Upper lobe of left lung (tissue), 6 donors: Measurements from ENCODE around the gene LYZL6. TPM values are rescaled to one million over a fixed set of nuclear protein-coding genes. Genes with fewer than 3 reads are reported as not detected.

ENCODE experiments used
- ATAC-seq, 2 donors: fragments of 200-7000 bp; cut with Tn5 transposase; one replicate each; pipeline ENCODE4 v1.9.1; 2022; ENCODE audit warnings: mild to moderate bottlenecking in 2 of 2, moderate library complexity in 2 of 2; ENCODE audit not compliant: low FRiP score in 2 of 2
- DNase-seq, 2 donors: peaks; one replicate each; pipeline ENCODE4 v3.0.0-alpha.2; 2019 to 2020
- H3K27ac ChIP-seq, 4 donors: fragments of 200-600 bp; sonication (generic); one replicate each; pipeline ENCODE4 v1.5.1; 2016 to 2019
- H3K27me3 ChIP-seq, 4 donors: fragments of 200-600 bp; sonication (generic); one replicate each; pipeline ENCODE4 v1.5.1; 2017 to 2019
- H3K36me3 ChIP-seq, 4 donors: fragments of 200-600 bp; sonication (generic); one replicate each; pipeline ENCODE4 v1.5.1; 2016 to 2019
- H3K4me1 ChIP-seq, 4 donors: fragments of 200-600 bp; sonication (generic); one replicate each; pipeline ENCODE4 v1.5.1; 2018 to 2019
- H3K4me3 ChIP-seq, 4 donors: fragments of 200-600 bp; sonication (generic); one replicate each; pipeline ENCODE4 v1.5.1; 2017 to 2019; ENCODE audit warnings: mild to moderate bottlenecking in 2 of 4, moderate library complexity in 1 of 4
- H3K9me3 ChIP-seq, 4 donors: fragments of 200-600 bp; sonication (generic); one replicate each; pipeline ENCODE4 v1.5.1; 2018 to 2019
- EP300 ChIP-seq, 4 donors: sonication (generic); formaldehyde crosslinking; IDR thresholded peaks; one replicate each; pipeline ENCODE4 v1.5.1; 2017; ENCODE audit warnings: antibody characterized with exemption in 4 of 4, control low read depth in 2 of 4
- POLR2A ChIP-seq, 4 donors: fragments of 450-650 bp; IDR thresholded peaks; one replicate each; pipeline ENCODE4 v1.5.1; 2016 to 2017; ENCODE audit warnings: antibody characterized with exemption in 4 of 4, mild to moderate bottlenecking in 2 of 4
- POLR2AphosphoS5 ChIP-seq, 2 donors: sonication (generic); formaldehyde crosslinking; IDR thresholded peaks; one replicate each; pipeline ENCODE4 v1.5.1; 2017; ENCODE audit warnings: antibody characterized with exemption in 2 of 2
- WGBS, 2 donors: methylation state at CpG; one replicate each; pipeline ENCODE4 v1.1.5; 2017 to 2018; 5-methylcytosine and 5-hydroxymethylcytosine counted together
- small RNA-seq, 4 donors: library from RNA; depleted of rRNA; stranded (forward); fragments of <200 nt; gene quantifications; one replicate each; pipeline ENCODE3, GENCODE V24; 2016
- total RNA-seq, 6 donors: library from RNA; depleted of rRNA in 4 of 6; stranded (reverse); fragments of >200 nt in 4 of 6; gene quantifications; one replicate each; pipeline versions ENCODE4 v1.1.0 to v1.2.1, GENCODE V29; 2016 to 2021
- TF ChIP-seq, protein P1 (sequence below), 6 experiments: fragments of 450-650 bp in 4 of 6; fragments of 200-600 bp in 2 of 6; sonication (generic) in 2 of 6; IDR thresholded peaks; one replicate each; pipeline ENCODE4 v1.5.1; 2016 to 2019; ENCODE audit warnings: antibody characterized with exemption in 6 of 6
- donor health status: DM: no; HTN: no; CAD: no; lungs with moderate emphysema.
- donor health status: DM: no; HTN: yes; CAD: no; lungs with severe emphysema.

LYZL6 gene
- total RNA-seq, 6 donors from 2014 or later: not detected

DNA sequence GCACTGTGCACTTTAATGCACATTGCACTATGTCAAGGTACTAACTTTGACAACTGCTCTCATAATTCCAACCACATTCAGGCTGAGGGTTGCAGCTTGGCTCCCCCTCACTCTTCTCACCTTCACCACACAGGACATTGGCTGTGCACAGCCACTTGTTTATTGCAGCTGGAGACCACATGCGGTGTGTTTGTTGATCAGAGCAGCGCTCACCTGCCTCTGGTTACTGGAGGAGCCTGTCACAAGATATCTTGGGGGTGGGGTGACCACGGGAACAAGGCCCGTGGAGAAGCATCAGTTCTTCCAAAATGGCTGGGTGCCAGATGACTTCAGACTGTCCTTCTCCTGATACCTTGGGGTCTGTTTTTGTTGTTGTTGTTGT is 52.7 kb downstream of the LYZL6 start:
- Histone ChIP-seq H3K27me3 (no peaks in the 10 kb centered on the region), H3K36me3 (no peaks in the 10 kb centered on the region), H3K4me3 (no peak overlapping the region), H3K27ac (peak overlapping the region in 1 of 4 donors; percentile 13), H3K9me3 (no peaks in the 10 kb centered on the region), H3K4me1 (peaks cover 0 to 12% (median 5%) of the 10 kb centered on the region in 4 donors)
- DNase-seq (peak in 1 of 2 donors; percentile 50), ATAC-seq (peak in 1 of 2 donors; percentile 32)
- 62 to 75% methylated on average over 3 to 4 of the region's 4 CpGs for WGBS, 2 donors
- TF ChIP-seq POLR2AphosphoS5 (IDR thresholded peaks at IDR 0.05) (peak in 1 of 2 donors; percentile 40), EP300 (IDR thresholded peaks at IDR 0.05) (no peak), POLR2A (IDR thresholded peaks at IDR 0.05) (no peak)
- TF ChIP-seq, protein P1, sequence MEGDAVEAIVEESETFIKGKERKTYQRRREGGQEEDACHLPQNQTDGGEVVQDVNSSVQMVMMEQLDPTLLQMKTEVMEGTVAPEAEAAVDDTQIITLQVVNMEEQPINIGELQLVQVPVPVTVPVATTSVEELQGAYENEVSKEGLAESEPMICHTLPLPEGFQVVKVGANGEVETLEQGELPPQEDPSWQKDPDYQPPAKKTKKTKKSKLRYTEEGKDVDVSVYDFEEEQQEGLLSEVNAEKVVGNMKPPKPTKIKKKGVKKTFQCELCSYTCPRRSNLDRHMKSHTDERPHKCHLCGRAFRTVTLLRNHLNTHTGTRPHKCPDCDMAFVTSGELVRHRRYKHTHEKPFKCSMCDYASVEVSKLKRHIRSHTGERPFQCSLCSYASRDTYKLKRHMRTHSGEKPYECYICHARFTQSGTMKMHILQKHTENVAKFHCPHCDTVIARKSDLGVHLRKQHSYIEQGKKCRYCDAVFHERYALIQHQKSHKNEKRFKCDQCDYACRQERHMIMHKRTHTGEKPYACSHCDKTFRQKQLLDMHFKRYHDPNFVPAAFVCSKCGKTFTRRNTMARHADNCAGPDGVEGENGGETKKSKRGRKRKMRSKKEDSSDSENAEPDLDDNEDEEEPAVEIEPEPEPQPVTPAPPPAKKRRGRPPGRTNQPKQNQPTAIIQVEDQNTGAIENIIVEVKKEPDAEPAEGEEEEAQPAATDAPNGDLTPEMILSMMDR (IDR thresholded peaks at IDR 0.05): no peak

DNA sequence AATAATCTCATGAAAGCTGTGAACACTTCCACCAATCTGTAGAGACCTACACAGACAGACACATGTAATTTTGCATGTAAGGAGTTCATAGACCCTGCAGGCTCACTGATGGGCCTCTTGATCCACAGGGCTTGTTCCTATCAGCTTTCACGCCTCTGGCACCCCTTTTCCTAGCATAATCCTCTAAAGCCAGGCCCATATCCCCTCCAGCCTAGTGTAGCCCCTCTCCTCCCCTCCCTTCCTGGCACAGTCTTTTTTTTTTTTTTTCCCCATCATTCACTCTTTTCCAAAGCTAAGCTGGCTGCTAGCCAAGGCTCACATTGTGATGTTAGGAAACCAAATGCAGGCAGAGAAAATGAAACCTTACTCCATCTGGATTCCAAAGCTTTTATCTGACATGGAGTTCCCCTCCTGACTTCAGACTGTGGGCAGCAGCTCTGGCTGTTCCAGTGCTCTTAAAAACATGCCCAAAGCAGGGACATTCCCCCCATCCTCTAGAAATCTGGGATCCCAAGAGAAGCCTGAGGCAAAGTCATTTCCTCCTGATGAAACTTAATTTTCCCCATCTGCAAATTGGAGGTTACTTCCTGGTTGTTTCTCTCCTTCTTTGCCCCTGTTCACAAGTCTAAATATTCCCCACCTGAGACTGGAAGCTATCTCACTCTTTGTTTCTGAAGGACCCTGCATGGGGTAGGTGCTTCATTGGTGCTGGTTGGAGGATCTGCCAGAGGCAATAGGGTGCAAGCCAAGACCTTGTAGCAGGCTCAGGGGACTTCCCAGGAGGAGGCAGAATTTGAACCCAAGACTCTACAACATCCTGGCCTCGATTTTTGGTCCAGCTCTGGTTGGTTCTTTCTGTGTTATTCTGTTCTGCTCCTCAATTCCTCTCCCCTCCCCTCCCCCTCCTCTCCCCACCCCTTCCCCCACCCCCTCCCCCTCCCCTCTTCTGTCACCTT is 53.4 kb downstream of the LYZL6 start:
- H3K9me3 ChIP-seq: no peaks in the 10 kb centered on the region
- peak overlapping the region in 2 of 4 donors; percentile 7 to 11 for H3K27ac ChIP-seq
- H3K4me3 ChIP-seq: no peak overlapping the region
- H3K4me1 ChIP-seq: peaks cover 0 to 12% (median 5%) of the 10 kb centered on the region in 4 donors
- no peaks in the 10 kb centered on the region for H3K27me3 ChIP-seq
- H3K36me3 ChIP-seq: no peaks in the 10 kb centered on the region
- ATAC-seq (peak in 1 of 2 donors; percentile 47), DNase-seq (no peak)
- WGBS, 2 donors: 82 to 88% methylated on average over 2 of the region's 2 CpGs
- TF ChIP-seq POLR2A (IDR thresholded peaks at IDR 0.05) (no peak), EP300 (IDR thresholded peaks at IDR 0.05) (no peak), POLR2AphosphoS5 (IDR thresholded peaks at IDR 0.05) (no peak)
- TF ChIP-seq, protein P1 (IDR thresholded peaks at IDR 0.05): no peak

DNA sequence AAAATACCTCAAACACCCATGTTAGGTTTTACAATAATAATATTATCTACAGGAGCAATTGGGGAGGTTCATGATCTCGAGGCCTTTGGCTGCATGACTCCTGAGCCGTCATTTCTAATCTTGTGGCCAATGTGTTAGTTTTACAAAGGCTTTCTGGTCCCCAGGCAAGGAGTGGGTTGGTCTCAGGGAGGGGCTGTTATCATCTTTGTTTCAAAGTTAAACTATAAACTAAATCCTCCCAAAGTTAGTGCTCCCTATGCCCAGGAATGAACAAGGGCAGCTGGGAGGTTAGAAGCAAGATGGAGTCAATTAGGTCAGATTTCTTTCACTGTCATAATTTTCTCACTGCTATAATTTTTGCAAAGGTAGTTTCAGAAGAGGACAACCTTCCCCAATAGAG is 54.3 kb downstream of the LYZL6 start:
- no peaks in the 10 kb centered on the region for H3K27me3 ChIP-seq
- ATAC-seq (no peak), DNase-seq (no peak)

More for the DNA sequence above, 54.3 kb downstream of the LYZL6 start:
- H3K4me3 ChIP-seq: no peak overlapping the region
- H3K36me3 ChIP-seq: no peaks in the 10 kb centered on the region
- no peak overlapping the region for H3K27ac ChIP-seq
- no peaks in the 10 kb centered on the region for H3K9me3 ChIP-seq
- TF ChIP-seq POLR2AphosphoS5 (IDR thresholded peaks at IDR 0.05) (no peak), POLR2A (IDR thresholded peaks at IDR 0.05) (no peak), EP300 (IDR thresholded peaks at IDR 0.05) (no peak)
- TF ChIP-seq, protein P1 (IDR thresholded peaks at IDR 0.05): no peak
- whole genome bisulfite sequencing, 2 donors: 90 to 91% methylated on average over 2 of the region's 2 CpGs
- H3K4me1 ChIP-seq: peaks cover 0 to 12% (median 5%) of the 10 kb centered on the region in 4 donors

Small RNAs within 50 kb of the gene (small RNA-seq; reads per million reads assigned to genes)
- gene RF00100: 68.0 to 418 (median 154) reads per million in 4 donors

Other genes with a start within 250 kb of the LYZL6 start
- 1 to 10 TPM; 1.0 to 4.1 (median 1.7) TPM for gene RASL10B, start 212.1 kb downstream of the LYZL6 start, total RNA-seq
- 1 to 10 TPM in 5 of 6 donors, under 1 TPM in 1; 0.37 to 7.4 (median 3.3) TPM for gene GAS2L2, start 190.5 kb downstream of the LYZL6 start, total RNA-seq
- gene C17orf50, start 182.8 kb downstream of the LYZL6 start, total RNA-seq: 1 to 10 TPM in 1 of 6 donors, under 1 TPM in 1, not detected in 4; 0.46 to 1.1 TPM
- 100 to 1,000 TPM in 3 of 6 donors, 10 to 100 TPM in 3; 51.1 to 134 (median 98.5) TPM for gene MMP28, start 148.1 kb downstream of the LYZL6 start, total RNA-seq
- gene TAF15, start 134.2 kb downstream of the LYZL6 start, total RNA-seq: 100 to 1,000 TPM in 2 of 6 donors, 10 to 100 TPM in 4; 42.4 to 137 (median 93.0) TPM
- gene HEATR9, start 74.8 kb downstream of the LYZL6 start, total RNA-seq: under 1 TPM in 2 of 6 donors, not detected in 4; 0.13 to 0.30 TPM
- gene CCL5, start 63.4 kb downstream of the LYZL6 start, total RNA-seq: 10 to 100 TPM; 11.5 to 17.6 (median 15.3) TPM
- not detected for gene RDM1, start 12.9 kb downstream of the LYZL6 start, total RNA-seq
- gene CCL16, start 37.8 kb upstream of the LYZL6 start, total RNA-seq: under 1 TPM in 2 of 6 donors, not detected in 4; 0.20 to 0.61 TPM
- 10 to 100 TPM in 2 of 6 donors, 1 to 10 TPM in 4; 1.0 to 90.7 (median 5.6) TPM for gene CCL14, start 43.0 kb upstream of the LYZL6 start, total RNA-seq
- gene CCL15, start 57.8 kb upstream of the LYZL6 start, total RNA-seq: 1 to 10 TPM in 2 of 6 donors, under 1 TPM in 2, not detected in 2; 0.72 to 2.6 (median 1.4) TPM
- 10 to 100 TPM in 4 of 6 donors, 1 to 10 TPM in 1, not detected in 1; 6.9 to 40.0 (median 16.6) TPM for gene CCL23, start 74.3 kb upstream of the LYZL6 start, total RNA-seq
- gene CCL18, start 120.6 kb upstream of the LYZL6 start, total RNA-seq: 100 to 1,000 TPM in 4 of 6 donors, 10 to 100 TPM in 2; 50.3 to 250 (median 169) TPM
- 10 to 100 TPM in 2 of 6 donors, 1 to 10 TPM in 3, under 1 TPM in 1; 0.55 to 24.9 (median 2.9) TPM for gene CCL3, start 146.4 kb upstream of the LYZL6 start, total RNA-seq
- gene CCL4, start 160.1 kb upstream of the LYZL6 start, total RNA-seq: 10 to 100 TPM in 4 of 6 donors, 1 to 10 TPM in 2; 5.7 to 24.0 (median 14.1) TPM
- 1 to 10 TPM in 5 of 6 donors, not detected in 1; 3.6 to 8.9 (median 7.0) TPM for gene TBC1D3B, start 232.9 kb upstream of the LYZL6 start, total RNA-seq